ENCODE results near the gene EML1. TPM values are rescaled to one million over a fixed set of nuclear protein-coding genes. Genes with fewer than 3 reads are reported as not detected.

The EML1 gene
- total and polyA plus RNA-seq, 3 donors from 2014 or later: 18.1 to 22.7 (median 22.0) TPM

GRCh38 chr14:99958380-99958779 lies 165.2 kb downstream of the EML1 start:
- H3K27ac ChIP-seq: no peak overlapping the region
- H3K36me3 ChIP-seq (ENCODE audit: low read depth, missing control alignments): no peaks in the 10 kb centered on the region
- 72 to 80% methylated on average over 7 of the region's 7 CpGs for WGBS, 2 donors
- no peak for DNase-seq
- no peaks in the 10 kb centered on the region for H3K27me3 ChIP-seq
- no peaks in the 10 kb centered on the region for H3K4me1 ChIP-seq
- H3K4me3 ChIP-seq: no peak overlapping the region
- no peaks in the 10 kb centered on the region for H3K9me3 ChIP-seq
- TF ChIP-seq POLR2A (IDR thresholded peaks at IDR 0.05) (no peak), CTCF (IDR thresholded peaks at IDR 0.05) (no peak)
- intact Hi-C loops (cut with DNase I; ENCODE audit: low total_unique reads): no loop called here

- WGBS, 2 donors: 76 to 83% methylated on average over 17 to 18 of the region's 18 CpGs
- TF ChIP-seq POLR2A (IDR thresholded peaks at IDR 0.05) (no peak), CTCF (IDR thresholded peaks at IDR 0.05) (no peak)
- no peak for DNase-seq
Observed at GRCh38 chr14:99961826-99962518, 168.8 kb downstream of the EML1 start.

GRCh38 chr14:99964979-99965378 lies 171.8 kb downstream of the EML1 start:
- TF ChIP-seq CTCF (IDR thresholded peaks at IDR 0.05) (no peak), POLR2A (IDR thresholded peaks at IDR 0.05) (no peak)
- Histone ChIP-seq H3K27me3 (no peaks in the 10 kb centered on the region), H3K9me3 (no peaks in the 10 kb centered on the region), H3K4me1 (peaks cover 37% of the 10 kb centered on the region), H3K27ac (no peak overlapping the region), H3K4me3 (no peak overlapping the region), H3K36me3 (ENCODE audit: low read depth, missing control alignments) (no peaks in the 10 kb centered on the region)
- no peak for DNase-seq
- WGBS, 2 donors: 90 to 95% methylated on average over 9 of the region's 9 CpGs
- intact Hi-C loops (cut with DNase I; ENCODE audit: low total_unique reads): no loop called here

More at GRCh38 chr14:99961826-99962518, 168.8 kb downstream of the EML1 start:
- Histone ChIP-seq H3K4me3 (no peak overlapping the region), H3K27ac (no peak overlapping the region), H3K27me3 (no peaks in the 10 kb centered on the region), H3K36me3 (ENCODE audit: low read depth, missing control alignments) (no peaks in the 10 kb centered on the region), H3K9me3 (no peaks in the 10 kb centered on the region), H3K4me1 (peaks cover 9% of the 10 kb centered on the region)
- intact Hi-C loops (cut with DNase I; ENCODE audit: low total_unique reads): no loop called here

GRCh38 chr14:99966037-99966835 lies 173.0 kb downstream of the EML1 start:
- intact Hi-C loops (cut with DNase I; ENCODE audit: low total_unique reads): no loop called here

More at GRCh38 chr14:99966037-99966835, 173.0 kb downstream of the EML1 start:
- peaks cover 37% of the 10 kb centered on the region for H3K4me1 ChIP-seq
- H3K27me3 ChIP-seq: no peaks in the 10 kb centered on the region
- TF ChIP-seq CTCF (IDR thresholded peaks at IDR 0.05) (no peak), POLR2A (IDR thresholded peaks at IDR 0.05) (no peak)
- no peaks in the 10 kb centered on the region for H3K36me3 ChIP-seq (ENCODE audit: low read depth, missing control alignments)
- H3K4me3 ChIP-seq: no peak overlapping the region
- no peak for DNase-seq
- WGBS, 2 donors: 59 to 76% methylated on average over 23 of the region's 23 CpGs
- H3K9me3 ChIP-seq: no peaks in the 10 kb centered on the region
- H3K27ac ChIP-seq: peak overlapping the region; percentile 25 to 37
